Gastrocnemius medialis (tissue), 4 donors: ENCODE measurements around the gene SLC11A1.

ENCODE experiments used
- POLR2A ChIP-seq, 2 donors: fragments of 450-650 bp; IDR thresholded peaks; one replicate each; pipeline ENCODE4 v1.6.1; 2017; ENCODE audit warnings: antibody characterized with exemption in 2 of 2, mild to moderate bottlenecking in 2 of 2, moderate library complexity in 2 of 2
- TF ChIP-seq, protein P1 (sequence below), 5 experiments: fragments of 450-650 bp in 3 of 5; fragments of 200-600 bp in 2 of 5; sonication (generic) in 2 of 5; IDR thresholded peaks in 4 of 5; conservative IDR thresholded peaks in 1 of 5; 1 replicate in 4 of 5; 2 replicates in 1 of 5; pipeline ENCODE4 v1.5.1; 2016 to 2019; ENCODE audit warnings: antibody characterized with exemption in 5 of 5, mild to moderate bottlenecking in 3 of 5, moderate library complexity in 3 of 5

DNA sequence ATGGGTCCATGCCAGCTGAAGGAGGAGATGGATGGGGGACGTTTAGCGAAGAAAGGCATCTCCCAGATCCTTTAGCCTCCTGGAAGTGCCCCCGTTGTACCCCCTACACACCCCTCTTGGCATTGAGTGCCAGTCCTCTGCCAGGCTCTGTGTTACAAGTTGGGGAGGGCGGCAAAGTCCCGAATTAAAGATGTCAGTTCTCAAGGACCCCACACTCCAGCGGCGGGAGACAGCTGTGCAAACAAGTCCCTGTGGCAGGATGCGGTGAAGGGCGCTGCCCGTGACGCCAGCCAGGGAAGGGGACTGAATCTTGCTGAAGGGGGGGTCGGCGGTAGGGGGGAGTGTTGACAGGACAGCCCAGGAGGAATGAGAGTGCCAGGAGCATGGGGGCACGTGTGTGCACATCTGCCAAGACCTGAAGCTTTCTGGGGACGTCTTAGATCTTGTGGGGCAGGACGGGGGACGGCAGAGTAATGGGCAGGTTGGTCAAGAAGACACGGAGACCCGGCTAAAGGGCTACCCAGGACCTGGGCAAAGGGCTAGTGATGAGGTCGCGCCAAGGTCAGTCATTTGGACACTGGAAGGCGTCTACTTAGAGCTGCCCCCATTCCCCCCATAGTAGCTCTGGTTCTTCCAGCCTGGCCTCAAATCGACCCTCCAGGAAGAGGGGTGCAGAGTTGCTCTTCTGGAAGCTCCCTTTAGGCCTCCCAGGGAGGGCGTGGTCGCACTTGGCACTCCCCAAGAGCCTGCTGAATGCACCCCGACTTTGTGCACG, 14.8 kb downstream of the SLC11A1 start:
- TF ChIP-seq, protein P1, sequence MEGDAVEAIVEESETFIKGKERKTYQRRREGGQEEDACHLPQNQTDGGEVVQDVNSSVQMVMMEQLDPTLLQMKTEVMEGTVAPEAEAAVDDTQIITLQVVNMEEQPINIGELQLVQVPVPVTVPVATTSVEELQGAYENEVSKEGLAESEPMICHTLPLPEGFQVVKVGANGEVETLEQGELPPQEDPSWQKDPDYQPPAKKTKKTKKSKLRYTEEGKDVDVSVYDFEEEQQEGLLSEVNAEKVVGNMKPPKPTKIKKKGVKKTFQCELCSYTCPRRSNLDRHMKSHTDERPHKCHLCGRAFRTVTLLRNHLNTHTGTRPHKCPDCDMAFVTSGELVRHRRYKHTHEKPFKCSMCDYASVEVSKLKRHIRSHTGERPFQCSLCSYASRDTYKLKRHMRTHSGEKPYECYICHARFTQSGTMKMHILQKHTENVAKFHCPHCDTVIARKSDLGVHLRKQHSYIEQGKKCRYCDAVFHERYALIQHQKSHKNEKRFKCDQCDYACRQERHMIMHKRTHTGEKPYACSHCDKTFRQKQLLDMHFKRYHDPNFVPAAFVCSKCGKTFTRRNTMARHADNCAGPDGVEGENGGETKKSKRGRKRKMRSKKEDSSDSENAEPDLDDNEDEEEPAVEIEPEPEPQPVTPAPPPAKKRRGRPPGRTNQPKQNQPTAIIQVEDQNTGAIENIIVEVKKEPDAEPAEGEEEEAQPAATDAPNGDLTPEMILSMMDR (IDR thresholded peaks at IDR 0.05 in 4 of 5, conservative IDR thresholded peaks at IDR 0.05 in 1 of 5): no peak
- peak in 1 of 2 donors; percentile 8 for TF ChIP-seq POLR2A (IDR thresholded peaks at IDR 0.05)
